H9 (cell line): ENCODE measurements around the gene ANO10. TPM values are rescaled to one million over a fixed set of nuclear protein-coding genes. Genes with fewer than 3 reads are reported as not detected.
A peak's percentile ranks its signal among the peaks of the same experiment; 100 is the strongest.

ENCODE experiments used
- DNase-seq: peaks from one replicate; pipeline ENCODE4 v3.0.0-alpha.2; 2017
- H2AFZ ChIP-seq: one replicate; pipeline ENCODE4 v1.6.1; 2013; ENCODE audit warnings: mild to moderate bottlenecking, low read length, control low read depth, moderate library complexity
- H2AK5ac ChIP-seq: 2 replicates; pipeline ENCODE4 v1.6.1; 2013; ENCODE audit warnings: low read length, control low read depth, mixed read lengths; ENCODE audit not compliant: insufficient read length
- H2BK120ac ChIP-seq: one replicate; pipeline ENCODE4 v1.6.1; 2013; ENCODE audit warnings: low read depth, mild to moderate bottlenecking, low read length, control low read depth, inconsistent platforms; ENCODE audit not compliant: poor library complexity, severe bottlenecking
- H2BK12ac ChIP-seq: 2 replicates; pipeline ENCODE4 v1.6.1; 2013; ENCODE audit warnings: low read length, control low read depth, mixed read lengths, low read depth; ENCODE audit not compliant: insufficient read length
- H2BK15ac ChIP-seq: 2 replicates; pipeline ENCODE4 v1.6.1; 2013; ENCODE audit warnings: low read depth, low read length, control low read depth
- H2BK20ac ChIP-seq: one replicate; pipeline ENCODE4 v1.6.1; 2013; ENCODE audit warnings: low read depth, mild to moderate bottlenecking, low read length, control low read depth, inconsistent platforms; ENCODE audit not compliant: poor library complexity, severe bottlenecking
- H2BK5ac ChIP-seq: 2 replicates; pipeline ENCODE4 v1.6.1; 2013; ENCODE audit warnings: low read length, control low read depth, mixed read lengths; ENCODE audit not compliant: insufficient read length
- H3K14ac ChIP-seq: 2 replicates; pipeline ENCODE4 v1.6.1; 2013; ENCODE audit warnings: low read length, control low read depth; ENCODE audit not compliant: insufficient read depth
- H3K18ac ChIP-seq: 2 replicates; pipeline ENCODE4 v1.6.1; 2013; ENCODE audit warnings: low read depth, mild to moderate bottlenecking, mixed read lengths, low read length, control low read depth; ENCODE audit not compliant: insufficient read length
- H3K23ac ChIP-seq: 2 replicates; pipeline ENCODE4 v1.6.1; 2013; ENCODE audit warnings: low read length, control low read depth, mixed read lengths, low read depth; ENCODE audit not compliant: insufficient read length
- H3K23me2 ChIP-seq: 2 replicates; pipeline ENCODE4 v1.6.1; 2013; ENCODE audit warnings: low read depth, mild to moderate bottlenecking, mixed read lengths, low read length, control low read depth; ENCODE audit not compliant: insufficient read length, poor library complexity, severe bottlenecking
- H3K27ac ChIP-seq: 2 replicates; pipeline ENCODE4 v1.5.1; 2013; ENCODE audit warnings: low read length, control low read depth, mixed read lengths, low read depth; ENCODE audit not compliant: insufficient read length
- H3K27me3 ChIP-seq: 2 replicates; pipeline ENCODE4 v1.6.1; 2013; ENCODE audit warnings: low read length, control low read depth, inconsistent platforms; ENCODE audit not compliant: insufficient read depth
- H3K4ac ChIP-seq: 2 replicates; pipeline ENCODE4 v1.6.1; 2013; ENCODE audit warnings: low read depth, mild to moderate bottlenecking, control low read depth, inconsistent platforms, low read length, moderate library complexity
- H3K4me1 ChIP-seq: 2 replicates; pipeline ENCODE4 v1.6.1; 2013; ENCODE audit warnings: low read length, control low read depth, inconsistent platforms; ENCODE audit not compliant: insufficient read depth
- H3K4me2 ChIP-seq: 2 replicates; pipeline ENCODE4 v1.6.1; 2013; ENCODE audit warnings: low read length, control low read depth, mixed read lengths; ENCODE audit not compliant: insufficient read length, insufficient read depth
- H3K56ac ChIP-seq: 2 replicates; pipeline ENCODE4 v1.6.1; 2013; ENCODE audit warnings: low read depth, mild to moderate bottlenecking, mixed read lengths, low read length, control low read depth; ENCODE audit not compliant: insufficient read length
- H3K79me1 ChIP-seq: 2 replicates; pipeline ENCODE4 v1.6.1; 2013; ENCODE audit warnings: low read depth, mild to moderate bottlenecking, moderate library complexity, low read length, control low read depth, inconsistent platforms; ENCODE audit not compliant: insufficient read depth, poor library complexity, severe bottlenecking
- H3K79me2 ChIP-seq: 2 replicates; pipeline ENCODE4 v1.6.1; 2013; ENCODE audit warnings: low read length, control low read depth, inconsistent platforms; ENCODE audit not compliant: insufficient read depth
- H3K9ac ChIP-seq: 2 replicates; pipeline ENCODE4 v1.6.1; 2013; ENCODE audit warnings: low read length, control low read depth, mixed read lengths; ENCODE audit not compliant: insufficient read length; ENCODE audit errors: extremely low read depth
- H3K9me3 ChIP-seq: one replicate; pipeline ENCODE4 v1.6.1; 2013; ENCODE audit warnings: low read depth, low read length, inconsistent platforms; ENCODE audit not compliant: control insufficient read depth
- H3T11ph ChIP-seq: one replicate; pipeline ENCODE4 v1.6.1; 2013; ENCODE audit warnings: mild to moderate bottlenecking, low read length, control low read depth, inconsistent platforms
- H4K20me1 ChIP-seq: one replicate; pipeline ENCODE4 v1.6.1; 2013; ENCODE audit not compliant: control insufficient read depth, insufficient read length, insufficient read depth
- H4K5ac ChIP-seq: 2 replicates; pipeline ENCODE4 v1.6.1; 2013; ENCODE audit warnings: low read depth, mild to moderate bottlenecking, mixed read lengths, low read length, control low read depth; ENCODE audit not compliant: insufficient read length
- H4K8ac ChIP-seq: replicated peaks from 2 replicates; pipeline ENCODE4 v1.6.1; 2013; ENCODE audit warnings: low read length, control low read depth, mixed read lengths, low read depth; ENCODE audit not compliant: insufficient read length
- H4K91ac ChIP-seq: 2 replicates; pipeline ENCODE4 v1.6.1; 2013; ENCODE audit warnings: low read depth, mild to moderate bottlenecking, moderate library complexity, mixed read lengths, low read length, control low read depth; ENCODE audit not compliant: insufficient read length
- H3K27ac Mint-ChIP-seq, 3 experiments: 2 replicates in 2 of 3; 3 replicates in 1 of 3; pipeline ENCODE4 v1.8.0; 2020 to 2021; ENCODE audit warnings: mixed read lengths in 3 of 3, mild to moderate bottlenecking in 1 of 3, moderate library complexity in 1 of 3
- H3K27me3 Mint-ChIP-seq: 2 replicates; pipeline ENCODE4 v1.8.0; 2021; ENCODE audit warnings: low read depth, mild to moderate bottlenecking, moderate library complexity, mixed read lengths
- H3K36me3 Mint-ChIP-seq, 3 experiments: 2 replicates in 2 of 3; 3 replicates in 1 of 3; pipeline ENCODE4 v1.8.0; 2020 to 2021; ENCODE audit warnings: low read depth in 3 of 3, mixed read lengths in 3 of 3; ENCODE audit not compliant: insufficient read depth in 1 of 3
- H3K4me1 Mint-ChIP-seq, 2 experiments: 2 replicates each; pipeline ENCODE4 v1.8.0; 2020; ENCODE audit warnings: mixed read lengths in 2 of 2
- H3K4me3 Mint-ChIP-seq, 2 experiments: 2 replicates in 1 of 2; 3 replicates in 1 of 2; pipeline ENCODE4 v1.8.0; 2020 to 2021; ENCODE audit warnings: mild to moderate bottlenecking in 2 of 2, mixed read lengths in 2 of 2, moderate library complexity in 1 of 2
- H3K9me3 Mint-ChIP-seq, 2 experiments: 2 replicates in 1 of 2; 3 replicates in 1 of 2; pipeline ENCODE4 v1.8.0; 2020; ENCODE audit warnings: mild to moderate bottlenecking in 2 of 2, mixed read lengths in 2 of 2, moderate library complexity in 1 of 2
- total RNA-seq: library from RNA; stranded (reverse); gene quantifications from 2 replicates; pipeline ENCODE4 v1.2.1, GENCODE V29; 2021
- TF ChIP-seq, protein P1 (sequence below): fragments of 200-600 bp; sonication (generic); conservative IDR thresholded peaks from 3 replicates; pipeline ENCODE4 v1.8.0; 2021; ENCODE audit warnings: antibody characterized with exemption, mild to moderate bottlenecking

Gene ANO10
- total RNA-seq, 1 experiment from 2014 or later = 38.7 TPM

DNA sequence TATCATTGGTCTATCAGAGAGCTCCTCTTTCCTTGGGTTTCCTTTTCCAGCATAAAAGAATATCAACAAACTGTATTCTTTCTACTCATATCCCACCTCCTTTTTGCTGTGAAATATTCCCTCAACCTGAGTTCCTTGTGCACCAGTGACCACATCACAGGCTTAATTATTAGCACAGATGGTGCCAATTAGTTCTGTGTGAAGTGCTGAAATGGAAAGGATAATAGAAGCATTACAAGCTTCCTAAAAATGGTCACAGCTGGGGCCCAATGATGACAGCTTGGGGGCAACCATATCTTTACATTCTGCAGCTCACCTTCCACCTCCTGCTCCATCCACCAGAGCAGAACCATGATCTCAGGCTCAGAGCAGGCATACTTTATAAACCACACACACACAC is 84.6 kb downstream of the ANO10 start:
- H3K9me3 Mint-ChIP-seq = no peaks in the 10 kb centered on the region
- TF ChIP-seq, protein P1, sequence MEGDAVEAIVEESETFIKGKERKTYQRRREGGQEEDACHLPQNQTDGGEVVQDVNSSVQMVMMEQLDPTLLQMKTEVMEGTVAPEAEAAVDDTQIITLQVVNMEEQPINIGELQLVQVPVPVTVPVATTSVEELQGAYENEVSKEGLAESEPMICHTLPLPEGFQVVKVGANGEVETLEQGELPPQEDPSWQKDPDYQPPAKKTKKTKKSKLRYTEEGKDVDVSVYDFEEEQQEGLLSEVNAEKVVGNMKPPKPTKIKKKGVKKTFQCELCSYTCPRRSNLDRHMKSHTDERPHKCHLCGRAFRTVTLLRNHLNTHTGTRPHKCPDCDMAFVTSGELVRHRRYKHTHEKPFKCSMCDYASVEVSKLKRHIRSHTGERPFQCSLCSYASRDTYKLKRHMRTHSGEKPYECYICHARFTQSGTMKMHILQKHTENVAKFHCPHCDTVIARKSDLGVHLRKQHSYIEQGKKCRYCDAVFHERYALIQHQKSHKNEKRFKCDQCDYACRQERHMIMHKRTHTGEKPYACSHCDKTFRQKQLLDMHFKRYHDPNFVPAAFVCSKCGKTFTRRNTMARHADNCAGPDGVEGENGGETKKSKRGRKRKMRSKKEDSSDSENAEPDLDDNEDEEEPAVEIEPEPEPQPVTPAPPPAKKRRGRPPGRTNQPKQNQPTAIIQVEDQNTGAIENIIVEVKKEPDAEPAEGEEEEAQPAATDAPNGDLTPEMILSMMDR = no peak
- peak overlapping the region in 2 of 3 experiments; percentile 15 to 23; a peak in 2 of 7 replicates for H3K27ac Mint-ChIP-seq
- Histone ChIP-seq H2AFZ (no peak overlapping the region), H2BK12ac (no peak overlapping the region), H3K79me1 (no peaks in the 10 kb centered on the region), H3K4ac (no peak overlapping the region), H3T11ph (no peak overlapping the region), H3K4me2 (no peak overlapping the region), H2AK5ac (no peak overlapping the region), H3K9me3 (no peaks in the 10 kb centered on the region), H4K91ac (no peak overlapping the region), H3K27me3 (no peaks in the 10 kb centered on the region), H3K27ac (no peak overlapping the region), H4K8ac (no peak overlapping the region), H4K20me1 (no peaks in the 10 kb centered on the region), H3K79me2 (no peaks in the 10 kb centered on the region), H4K5ac (no peak overlapping the region), H3K14ac (no peak overlapping the region), H2BK20ac (no peak overlapping the region), H2BK5ac (no peak overlapping the region), H3K18ac (no peak overlapping the region), H3K23me2 (no peaks in the 10 kb centered on the region), H2BK15ac (no peak overlapping the region), H3K56ac (no peak overlapping the region), H3K9ac (no peak overlapping the region), H3K4me1 (peaks cover 11% of the 10 kb centered on the region; the same call in 1 of the 2 replicates), H3K23ac (no peak overlapping the region), H2BK120ac (no peak overlapping the region)
- no peak for DNase-seq
- no peak overlapping the region for H3K4me3 Mint-ChIP-seq
- no peaks in the 10 kb centered on the region for H3K36me3 Mint-ChIP-seq
- H3K27me3 Mint-ChIP-seq = no peaks in the 10 kb centered on the region
- peaks cover 48 to 53% of the 10 kb centered on the region in 2 experiments for H3K4me1 Mint-ChIP-seq
